ENCODE results near the gene TFB2M. TPM values are rescaled to one million over a fixed set of nuclear protein-coding genes. Genes with fewer than 3 reads are reported as not detected.

Gene TFB2M
- total RNA-seq, 1 experiment from 2014 or later = 20.4 TPM

- no peak for DNase-seq (ENCODE audit: low read depth)
These were observed 6.8 kb downstream of the TFB2M start for GRCh38 chr1:246559310-246559709.

GRCh38 chr1:246558041-246558440 is 8.0 kb downstream of the TFB2M start:
- no peak for DNase-seq (ENCODE audit: low read depth)

- DNase-seq (ENCODE audit: low read depth) = no peak
These were observed 11.9 kb downstream of the TFB2M start for GRCh38 chr1:246554201-246554600.

- DNase-seq (ENCODE audit: low read depth) = no peak
These were observed 14.0 kb downstream of the TFB2M start for GRCh38 chr1:246552110-246552509.

GRCh38 chr1:246550402-246550801 is 15.7 kb downstream of the TFB2M start:
- no peak for DNase-seq (ENCODE audit: low read depth)

- no peak for DNase-seq (ENCODE audit: low read depth)
These were observed 16.4 kb downstream of the TFB2M start for GRCh38 chr1:246549665-246550064.

- DNase-seq (ENCODE audit: low read depth) = no peak
These were observed 22.1 kb downstream of the TFB2M start for GRCh38 chr1:246544001-246544400.

GRCh38 chr1:246540738-246541491 is 25.1 kb downstream of the TFB2M start:
- no peak for DNase-seq (ENCODE audit: low read depth)

- no peak for DNase-seq (ENCODE audit: low read depth)
These were observed 28.2 kb downstream of the TFB2M start for GRCh38 chr1:246537887-246538286.

- DNase-seq (ENCODE audit: low read depth) = no peak
These were observed 28.6 kb downstream of the TFB2M start for GRCh38 chr1:246537441-246537840.

- DNase-seq (ENCODE audit: low read depth) = no peak
These were observed 31.9 kb downstream of the TFB2M start for GRCh38 chr1:246534114-246534513.

- no peak for DNase-seq (ENCODE audit: low read depth)
These were observed 32.6 kb downstream of the TFB2M start for GRCh38 chr1:246533371-246533905.

GRCh38 chr1:246532519-246532918 is 33.5 kb downstream of the TFB2M start:
- no peak for DNase-seq (ENCODE audit: low read depth)

- DNase-seq (ENCODE audit: low read depth) = no peak
These were observed 35.6 kb downstream of the TFB2M start for GRCh38 chr1:246530482-246530881.

GRCh38 chr1:246528933-246529731 is 36.9 kb downstream of the TFB2M start:
- DNase-seq (ENCODE audit: low read depth) = no peak

- DNase-seq (ENCODE audit: low read depth) = no peak
These were observed 38.5 kb downstream of the TFB2M start for GRCh38 chr1:246527402-246528088.

GRCh38 chr1:246526915-246527314 is 39.1 kb downstream of the TFB2M start:
- DNase-seq (ENCODE audit: low read depth) = no peak

- DNase-seq (ENCODE audit: low read depth) = no peak
These were observed 39.7 kb downstream of the TFB2M start for GRCh38 chr1:246526380-246526779.

GRCh38 chr1:246519514-246519913 is 46.5 kb downstream of the TFB2M start:
- DNase-seq (ENCODE audit: low read depth) = no peak

GRCh38 chr1:246518456-246519205 is 47.4 kb downstream of the TFB2M start:
- no peak for DNase-seq (ENCODE audit: low read depth)

- DNase-seq (ENCODE audit: low read depth) = no peak
These were observed 48.7 kb downstream of the TFB2M start for GRCh38 chr1:246517391-246517790.

All from LHCN-M2 (cell line).